Skeletal muscle cell (primary cell): ENCODE results near the gene MZT2B.
"Not testable (repeated sequence)": the region's sequence is repeated elsewhere in the genome, so short reads cannot be mapped to it uniquely, and the experiment has no call there.

Source experiments
- DNase-seq: peaks from one replicate; pipeline ENCODE4 v3.0.0-alpha.2; 2010; ENCODE audit warnings: low read depth
- H3K4me3 ChIP-seq: 2 replicates; pipeline ENCODE4 v1.5.1; 2011; ENCODE audit warnings: low read depth, mild to moderate bottlenecking, control low read depth, low read length, moderate library complexity

Gene MZT2B

DNA sequence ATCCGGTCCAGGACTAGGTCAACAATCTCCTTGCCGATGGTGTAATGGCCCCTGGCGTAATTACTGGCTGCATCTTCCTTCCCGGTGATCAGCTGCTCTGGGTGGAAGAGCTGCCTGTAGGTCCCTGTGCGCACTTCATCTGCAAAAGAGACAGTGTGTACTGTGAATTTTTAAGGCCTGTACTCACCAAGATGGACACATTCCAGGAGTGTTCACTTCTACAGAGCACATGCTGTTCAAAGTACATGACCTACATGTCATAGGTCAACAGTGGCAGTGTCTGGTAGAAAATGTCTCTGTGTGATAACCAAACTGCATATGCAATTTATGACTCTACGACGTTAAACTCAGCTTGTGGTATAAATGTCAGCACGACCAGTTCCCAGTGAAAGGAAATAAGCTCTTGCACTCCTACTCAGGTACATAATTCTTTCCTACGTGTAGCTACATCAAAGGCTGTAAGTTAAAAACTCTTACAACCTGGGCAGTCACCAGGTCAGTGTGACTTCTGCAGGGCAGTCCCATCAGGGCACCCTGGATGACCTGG is 13.1 kb downstream of the MZT2B start:
- H3K4me3 ChIP-seq, DNase-seq: not testable (repeated sequence)

DNA sequence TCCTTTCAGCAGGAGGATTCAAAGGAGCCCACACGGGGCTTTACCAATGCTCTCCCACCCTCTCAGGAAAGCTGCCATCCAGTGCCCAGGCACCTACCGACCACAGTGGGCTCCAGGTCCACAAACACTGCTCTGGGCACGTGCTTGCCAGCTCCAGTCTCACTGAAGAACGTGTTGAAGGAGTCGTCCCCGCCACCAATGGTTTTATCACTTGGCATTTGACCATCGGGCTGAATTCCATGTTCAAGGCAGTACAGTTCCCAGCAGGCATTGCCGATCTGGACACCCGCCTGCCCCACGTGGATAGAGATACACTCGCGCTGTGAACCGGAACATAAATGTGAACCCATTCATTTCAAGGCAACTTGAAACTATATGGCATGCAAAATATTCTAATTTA is 14.0 kb downstream of the MZT2B start:
- not testable (repeated sequence) for H3K4me3 ChIP-seq, DNase-seq

- no peak within 1 kb of the TSS for H3K4me3 ChIP-seq
- no peak for DNase-seq
These were observed 16.3 kb downstream of the MZT2B start, which contains the start of gene TUBA3E for GRCh38 chr2:130198343-130198742. Gene TUBA3E, minus strand, starts transcription at chr2:130198439. Its CDS starts 79 bp downstream, at chr2:130198360.

DNA sequence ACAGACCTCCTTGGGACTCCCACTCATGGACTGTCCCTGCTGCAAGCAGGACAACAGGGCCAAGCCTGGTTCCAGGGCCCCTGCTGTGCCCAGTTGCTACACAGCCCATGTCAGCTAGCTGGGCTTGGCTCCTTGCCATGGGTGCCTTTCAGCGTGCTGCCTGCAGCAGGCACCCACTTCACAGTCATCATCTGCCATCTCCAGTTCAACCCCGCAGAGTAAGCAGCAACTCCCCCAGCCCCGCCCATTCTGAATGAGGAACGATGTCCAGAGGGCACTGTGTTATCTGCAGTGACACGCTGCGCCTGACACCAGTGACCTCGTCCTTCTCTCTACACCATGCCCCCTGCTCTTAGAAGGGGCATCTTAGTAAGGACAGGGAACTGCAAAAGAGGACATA is 20.5 kb downstream of the MZT2B start:
- DNase-seq = not testable (repeated sequence)

GRCh38 chr2:130203150-130203549 is 21.1 kb downstream of the MZT2B start:
- not testable (repeated sequence) for DNase-seq

More for the DNA sequence above, 20.5 kb downstream of the MZT2B start:
- H3K4me3 ChIP-seq = not testable (repeated sequence)

DNA sequence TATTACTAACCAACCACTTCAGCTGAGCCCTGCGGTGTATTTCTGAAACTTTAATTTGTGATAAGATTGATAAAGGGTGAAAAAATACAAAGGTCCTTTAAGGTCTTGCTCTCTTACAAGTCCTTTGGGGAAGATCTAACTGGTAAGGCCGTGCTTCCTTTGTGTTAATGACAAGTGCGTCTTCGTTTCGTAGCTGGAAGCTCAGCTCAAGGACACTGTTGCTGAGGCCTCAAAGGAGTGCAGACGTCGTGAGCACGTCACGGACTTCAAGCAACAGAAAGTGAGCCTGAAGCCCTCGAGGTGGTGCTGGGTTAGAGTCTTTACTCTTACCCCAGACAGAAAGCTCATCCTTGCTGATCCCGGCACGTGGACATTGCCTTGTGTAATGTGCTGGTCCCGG is 25.0 kb downstream of the MZT2B start:
- not testable (repeated sequence) for DNase-seq, H3K4me3 ChIP-seq

More at GRCh38 chr2:130203150-130203549, 21.1 kb downstream of the MZT2B start:
- H3K4me3 ChIP-seq = not testable (repeated sequence)

- H3K4me3 ChIP-seq, DNase-seq: not testable (repeated sequence)
These were observed 37.1 kb downstream of the MZT2B start for GRCh38 chr2:130219147-130219546.

GRCh38 chr2:130220505-130220904 is 38.4 kb downstream of the MZT2B start:
- not testable (repeated sequence) for DNase-seq, H3K4me3 ChIP-seq

DNA sequence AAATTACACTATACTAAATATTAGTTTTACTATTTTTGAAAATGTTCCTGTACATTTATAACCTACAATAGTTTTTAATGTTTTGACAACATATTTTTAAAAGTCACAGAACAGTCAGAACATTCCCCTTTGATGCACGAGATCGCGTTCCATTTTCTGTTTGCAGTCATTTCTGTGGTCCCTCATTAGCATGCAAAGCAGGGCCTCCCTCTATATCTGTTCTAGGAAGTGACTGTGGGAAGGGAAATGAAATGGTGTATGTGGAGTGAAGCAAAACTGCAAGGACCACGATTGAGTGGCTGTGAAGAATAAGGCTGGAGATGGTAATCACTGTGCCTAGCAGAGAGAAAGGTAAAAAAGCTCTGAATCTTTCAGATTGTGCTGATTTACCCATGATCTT is 40.5 kb downstream of the MZT2B start:
- DNase-seq, H3K4me3 ChIP-seq: not testable (repeated sequence)

DNA sequence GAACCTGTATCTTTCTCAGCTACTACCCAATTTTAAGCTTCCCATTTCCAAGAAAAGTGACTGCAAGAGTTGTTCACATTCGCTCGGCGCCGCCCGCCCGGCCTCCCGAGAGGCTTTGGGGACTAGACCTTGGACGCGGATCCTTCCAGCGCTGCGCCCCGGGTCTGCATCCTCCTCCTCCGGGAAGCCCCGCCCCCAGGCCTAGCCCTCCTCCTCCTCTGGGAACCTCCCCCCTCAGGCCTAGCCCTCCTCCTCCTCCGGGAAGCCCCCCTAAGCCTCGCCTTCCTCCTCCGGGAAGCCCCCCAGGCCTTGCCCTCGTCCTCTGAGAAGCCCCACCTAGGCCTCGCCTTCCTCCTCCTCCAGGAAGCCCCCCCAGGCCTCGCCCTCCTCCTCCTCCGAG is 45.9 kb downstream of the MZT2B start:
- not testable (repeated sequence) for DNase-seq, H3K4me3 ChIP-seq

GRCh38 chr2:130228467-130229160 is 46.6 kb downstream of the MZT2B start:
- H3K4me3 ChIP-seq, DNase-seq: not testable (repeated sequence)

GRCh38 chr2:130229161-130229510 is 47.1 kb downstream of the MZT2B start:
- not testable (repeated sequence) for H3K4me3 ChIP-seq, DNase-seq

GRCh38 chr2:130230376-130230775 is 48.3 kb downstream of the MZT2B start:
- H3K4me3 ChIP-seq, DNase-seq: not testable (repeated sequence)

GRCh38 chr2:130230907-130231306 is 48.8 kb downstream of the MZT2B start:
- not testable (repeated sequence) for DNase-seq, H3K4me3 ChIP-seq

DNA sequence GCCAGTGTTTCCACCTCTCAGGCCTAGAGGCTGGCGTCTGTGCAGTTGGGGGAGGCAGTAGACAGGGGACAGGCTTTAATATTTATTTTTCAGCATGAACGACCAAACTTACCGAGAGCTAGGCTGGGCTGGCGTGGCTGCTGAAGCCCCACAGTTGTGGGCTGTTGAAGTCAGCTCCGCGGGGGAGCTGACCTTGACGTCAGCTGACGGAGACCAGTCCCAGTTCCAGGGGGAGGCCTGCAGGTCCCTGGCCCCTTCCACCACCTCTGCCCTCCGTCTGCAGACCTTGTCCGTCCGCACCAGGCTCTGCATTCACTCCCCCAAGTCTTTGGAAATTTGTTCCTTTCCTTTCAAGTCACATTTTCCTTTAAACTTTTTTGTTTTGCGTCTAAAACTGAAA is 49.6 kb downstream of the MZT2B start:
- no peak for DNase-seq
- H3K4me3 ChIP-seq = no peak overlapping the region

DNA sequence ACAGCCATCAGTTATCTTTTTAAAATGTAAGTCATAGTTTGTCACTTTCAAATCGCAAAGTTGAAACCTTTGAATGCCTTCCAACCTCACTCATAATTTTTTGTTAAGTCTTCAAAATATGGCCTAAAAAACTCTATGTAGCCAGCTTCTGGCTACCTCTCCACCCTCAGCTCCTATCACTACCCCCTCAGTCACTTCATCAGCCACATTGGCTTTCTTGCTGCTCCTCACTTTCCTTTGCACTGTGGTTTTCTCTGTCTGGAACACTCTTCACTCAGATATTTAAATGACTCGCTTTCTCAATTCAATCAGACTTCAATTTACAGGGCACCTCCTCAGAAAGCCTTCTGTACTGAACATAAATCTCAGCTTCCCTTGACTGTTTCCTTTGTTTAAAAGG is 51.0 kb downstream of the MZT2B start:
- DNase-seq, H3K4me3 ChIP-seq: not testable (repeated sequence)

GRCh38 chr2:130239581-130239980 is 57.5 kb downstream of the MZT2B start:
- not testable (repeated sequence) for H3K4me3 ChIP-seq, DNase-seq
